Measurements from ENCODE around the gene FIGNL1. TPM values are rescaled to one million over a fixed set of nuclear protein-coding genes. Genes with fewer than 3 reads are reported as not detected.

The FIGNL1 gene
- total RNA-seq, 2 experiments from 2014 or later, result 10.4 to 11.5 TPM

DNA sequence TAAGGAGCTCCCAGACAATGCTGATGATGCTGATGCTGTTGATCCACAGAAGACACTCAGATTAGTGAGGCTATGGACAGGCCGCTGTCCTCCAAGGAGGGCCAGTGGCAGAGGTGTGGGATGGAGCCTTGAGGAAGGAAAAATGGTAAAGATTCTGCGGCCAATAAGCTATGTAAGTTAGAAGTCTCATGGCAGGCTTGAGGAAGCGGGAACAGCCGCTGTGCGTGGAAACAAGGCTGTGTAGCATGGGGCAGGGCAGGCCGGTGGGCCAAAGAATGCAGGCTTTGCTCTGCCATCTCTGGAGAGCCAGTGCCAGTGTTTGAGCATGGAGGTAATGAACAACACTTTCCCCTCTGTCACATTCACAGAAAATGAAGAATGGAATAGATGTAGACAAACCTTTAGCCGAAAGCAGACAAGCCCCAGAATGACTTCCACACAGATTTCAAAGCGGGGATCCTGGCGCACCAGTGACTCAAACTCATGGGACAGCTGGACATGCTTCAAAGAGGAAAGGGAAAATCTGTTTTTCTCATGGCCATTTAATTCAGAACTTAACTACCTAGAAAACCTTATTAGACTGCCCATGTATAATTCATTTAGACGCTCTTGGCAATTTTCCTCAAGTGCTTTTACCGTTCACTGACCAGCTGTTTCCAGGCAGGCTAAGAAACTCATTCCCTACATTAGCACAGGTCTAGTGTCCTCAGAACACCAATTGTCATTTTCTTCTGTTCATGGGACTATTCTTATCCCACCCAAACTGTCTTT is 16.9 kb upstream of the FIGNL1 start:
- H3K27me3 Mint-ChIP-seq, result no peaks in the 10 kb centered on the region
- H3K4me1 ChIP-seq (ENCODE audit: insufficient read depth, low read length), result peaks cover 13% of the 10 kb centered on the region
- no peak for DNase-seq
- intact Hi-C loops (cut with DNase I, micrococcal nuclease), result loop anchor here (5.0 kb wide), 3 partner anchors 375 to 695 kb away; partner anchors contain the start of gene ZPBP (in 1 of the 2)
- no peak for ATAC-seq (ENCODE audit: poor library complexity)
- no peak overlapping the region for H3K4me3 ChIP-seq (ENCODE audit: low read length)
- no peaks in the 10 kb centered on the region for H3K9me3 Mint-ChIP-seq
- H3K4me3 Mint-ChIP-seq, result no peak overlapping the region
- H3K36me3 ChIP-seq (ENCODE audit: insufficient read depth, low read length), result no peaks in the 10 kb centered on the region
- H3K27me3 ChIP-seq (ENCODE audit: control insufficient read depth in 1 of 2, insufficient read depth in 2 of 2, low read length in 2 of 2), result no peaks in the 10 kb centered on the region
- no peaks in the 10 kb centered on the region for H3K9me3 ChIP-seq (ENCODE audit: control insufficient read depth in 1 of 2, insufficient read depth in 1 of 2, low read length in 2 of 2)
- H3K27ac ChIP-seq (ENCODE audit: low read depth in 1 of 2, low read length in 2 of 2), result no peak overlapping the region
- H3K36me3 Mint-ChIP-seq (ENCODE audit: low read depth), result no peaks in the 10 kb centered on the region
- no peak for TF ChIP-seq CTCF (IDR thresholded peaks at IDR 0.05)
- CTCF ChIA-PET, result interaction anchor here (1.4 to 2.7 kb wide), 5 partner anchors 17 to 695 kb away, joined by 3 to 8 read pairs (median 5); partner anchors contain the start of gene FIGNL1
- H3K4me1 Mint-ChIP-seq (ENCODE audit: low read depth), result peaks cover 12% of the 10 kb centered on the region
- H3K27ac Mint-ChIP-seq, result no peak overlapping the region
- POLR2A ChIA-PET, result interaction anchor here (0.8 to 1.5 kb wide), 3 partner anchors 11 to 260 kb away, joined by 4 to 6 read pairs (median 4); partner anchors contain the start of gene FIGNL1

GRCh38 chr7:50463035-50463434 is 12.9 kb upstream of the FIGNL1 start:
- Histone ChIP-seq H3K4me1 (ENCODE audit: insufficient read depth, low read length) (peaks cover 7% of the 10 kb centered on the region), H3K27ac (ENCODE audit: low read depth in 1 of 2, low read length in 2 of 2) (no peak overlapping the region), H3K27me3 (ENCODE audit: control insufficient read depth in 1 of 2, insufficient read depth in 2 of 2, low read length in 2 of 2) (no peaks in the 10 kb centered on the region), H3K4me3 (ENCODE audit: low read length) (no peak overlapping the region), H3K9me3 (ENCODE audit: control insufficient read depth in 1 of 2, insufficient read depth in 1 of 2, low read length in 2 of 2) (no peaks in the 10 kb centered on the region), H3K36me3 (ENCODE audit: insufficient read depth, low read length) (no peaks in the 10 kb centered on the region)
- Mint-ChIP-seq H3K27me3 (no peaks in the 10 kb centered on the region), H3K27ac (no peak overlapping the region), H3K9me3 (no peaks in the 10 kb centered on the region), H3K4me1 (ENCODE audit: low read depth) (peaks cover 9% of the 10 kb centered on the region), H3K36me3 (ENCODE audit: low read depth) (no peaks in the 10 kb centered on the region), H3K4me3 (no peak overlapping the region)
- DNase-seq (no peak), ATAC-seq (ENCODE audit: poor library complexity) (no peak)
- intact Hi-C loops (cut with DNase I, micrococcal nuclease), result no loop called here
- CTCF ChIA-PET, result interaction anchor here (1.3 kb wide), 1 partner anchor 9 kb away, joined by 3 read pairs; no protein-coding TSS in a partner anchor
- POLR2A ChIA-PET, result no interaction called here
- no peak for TF ChIP-seq CTCF (IDR thresholded peaks at IDR 0.05)

- CTCF ChIA-PET, result interaction anchor here (1.3 kb wide), 1 partner anchor 9 kb away, joined by 3 read pairs; no protein-coding TSS in a partner anchor
- H3K9me3 Mint-ChIP-seq, result no peaks in the 10 kb centered on the region
- no peak overlapping the region for H3K27ac Mint-ChIP-seq
- no peak overlapping the region for H3K4me3 Mint-ChIP-seq
- no peak overlapping the region for H3K27ac ChIP-seq (ENCODE audit: low read depth in 1 of 2, low read length in 2 of 2)
- H3K27me3 ChIP-seq (ENCODE audit: control insufficient read depth in 1 of 2, insufficient read depth in 2 of 2, low read length in 2 of 2), result no peaks in the 10 kb centered on the region
- intact Hi-C loops (cut with DNase I, micrococcal nuclease), result no loop called here
- no peaks in the 10 kb centered on the region for H3K4me1 ChIP-seq (ENCODE audit: insufficient read depth, low read length)
- no peak overlapping the region for H3K4me3 ChIP-seq (ENCODE audit: low read length)
- no peaks in the 10 kb centered on the region for H3K9me3 ChIP-seq (ENCODE audit: control insufficient read depth in 1 of 2, insufficient read depth in 1 of 2, low read length in 2 of 2)
- POLR2A ChIA-PET, result no interaction called here
- H3K36me3 Mint-ChIP-seq (ENCODE audit: low read depth), result no peaks in the 10 kb centered on the region
- no peak for DNase-seq
- H3K36me3 ChIP-seq (ENCODE audit: insufficient read depth, low read length), result no peaks in the 10 kb centered on the region
- H3K27me3 Mint-ChIP-seq, result no peaks in the 10 kb centered on the region
- peaks cover 2% of the 10 kb centered on the region for H3K4me1 Mint-ChIP-seq (ENCODE audit: low read depth)
- no peak for ATAC-seq (ENCODE audit: poor library complexity)
- TF ChIP-seq CTCF (IDR thresholded peaks at IDR 0.05), result no peak
Measured at GRCh38 chr7:50462361-50462760, 12.2 kb upstream of the FIGNL1 start.
